HCT116 (cell line): ENCODE data around the gene ARIH2. TPM values are rescaled to one million over a fixed set of nuclear protein-coding genes. Genes with fewer than 3 reads are reported as not detected.

Source experiments
- ATAC-seq: fragments of 200-7000 bp; cut with Tn5 transposase; 2 replicates; pipeline ENCODE4 v1.9.1; 2020; ENCODE audit warnings: mild to moderate bottlenecking, moderate library complexity
- BruUV-seq: library from RNA; stranded (reverse); fragments of 400-500 nt; replicated peaks from 2 replicates; lab custom pipeline; 2021; lab: Mats Ljungman, UMichigan
- CTCF ChIA-PET: fragments of 300-600 bp; sonication (Branson Sonifier 250); formaldehyde crosslinking; loops from one replicate; lab custom pipeline; 2021; ENCODE audit warnings: antibody characterized with exemption; lab: Charles Lee
- POLR2A ChIA-PET: fragments of 300-600, 350-600 bp; sonication (Branson Sonifier 250); formaldehyde crosslinking; loops from one replicate; lab custom pipeline; 2021; ENCODE audit warnings: antibody characterized with exemption; lab: Charles Lee
- RAD21 ChIA-PET, 2 experiments: fragments of 300-600 bp; sonication (Branson Sonifier 250); formaldehyde crosslinking; loops; one replicate each; lab custom pipeline; 2023; ENCODE audit warnings: low total read pairs in 2 of 2; ENCODE audit not compliant: uncharacterized antibody in 2 of 2, unreplicated experiment in 2 of 2, low non-redundant PET in 1 of 2; lab: Charles Lee
- DNase-seq: peaks from one replicate; pipeline ENCODE4 v3.0.0-alpha.2; 2010; ENCODE audit warnings: low read depth, low spot score
- H2AFZ ChIP-seq: fragments of 200-600 bp; shearing (Covaris generic), sonication (generic); 2 replicates; pipeline ENCODE4 v1.6.1; 2017; ENCODE audit warnings: low read depth, mixed run types, mixed read lengths, antibody characterized with exemption, low read length; ENCODE audit not compliant: poor library complexity, severe bottlenecking
- H3K27ac ChIP-seq: 2 replicates; pipeline ENCODE4 v1.5.1; 2012; ENCODE audit warnings: low read depth, low read length
- H3K27me3 ChIP-seq: fragments of 200-600 bp; sonication (generic); 2 replicates; pipeline ENCODE4 v1.6.1; 2016; ENCODE audit warnings: mixed run types, low read length, mixed read lengths; ENCODE audit not compliant: insufficient read depth
- H3K36me3 ChIP-seq, 2 experiments: fragments of 200-500 bp in 1 of 2; fragments of 200-600 bp in 1 of 2; sonication (Bioruptor generic) in 1 of 2; sonication (generic) in 1 of 2; 2 replicates each; pipeline versions ENCODE4 v1.5.1 to v1.6.1; 2014 to 2016; ENCODE audit warnings: low read length in 2 of 2, inconsistent platforms in 1 of 2, mixed read lengths in 1 of 2, mixed run types in 1 of 2; ENCODE audit not compliant: insufficient read depth in 2 of 2, control insufficient read depth in 1 of 2
- H3K4me1 ChIP-seq, 2 experiments: fragments of 200-600 bp in 1 of 2; sonication (generic) in 1 of 2; 2 replicates each; pipeline versions ENCODE4 v1.5.1 to v1.6.1; 2012 to 2017; ENCODE audit warnings: low read length in 2 of 2, inconsistent platforms in 1 of 2, mild to moderate bottlenecking in 1 of 2, mixed read lengths in 1 of 2, mixed run types in 1 of 2, moderate library complexity in 1 of 2; ENCODE audit not compliant: insufficient read depth in 2 of 2, control insufficient read depth in 1 of 2
- H3K4me2 ChIP-seq: fragments of 200-600 bp; sonication (generic); 2 replicates; pipeline ENCODE4 v1.6.1; 2017; ENCODE audit warnings: mixed run types, low read length, mixed read lengths
- H3K4me3 ChIP-seq, 2 experiments: fragments of 200-600 bp in 1 of 2; sonication (generic) in 1 of 2; replicated peaks in 1 of 2; 2 replicates each; pipeline ENCODE4 v1.5.1; 2011 to 2016; ENCODE audit warnings: low read length in 2 of 2, control low read depth in 1 of 2, low read depth in 1 of 2, mild to moderate bottlenecking in 1 of 2, mixed read lengths in 1 of 2, mixed run types in 1 of 2
- H3K79me2 ChIP-seq: fragments of 200-600 bp; sonication (generic); 2 replicates; pipeline ENCODE4 v1.6.1; 2017; ENCODE audit warnings: mild to moderate bottlenecking, mixed run types, low read length, moderate library complexity, mixed read lengths; ENCODE audit not compliant: insufficient read depth
- H3K9ac ChIP-seq: fragments of 200-600 bp; sonication (generic); 2 replicates; pipeline ENCODE4 v1.6.1; 2016; ENCODE audit warnings: low read length, mixed read lengths
- H3K9me2 ChIP-seq: fragments of 200-600 bp; sonication (generic), shearing (Covaris generic); 2 replicates; pipeline ENCODE4 v1.6.1; 2017; ENCODE audit warnings: mixed run types, mild to moderate bottlenecking, moderate library complexity; ENCODE audit not compliant: insufficient read depth
- H3K9me3 ChIP-seq, 2 experiments: fragments of 200-500 bp in 1 of 2; fragments of 200-600 bp in 1 of 2; sonication (Bioruptor generic) in 1 of 2; sonication (generic) in 1 of 2; 2 replicates each; pipeline ENCODE4 v1.6.1; 2014 to 2017; ENCODE audit warnings: low read length in 2 of 2, mixed read lengths in 2 of 2, inconsistent platforms in 1 of 2, low read depth in 1 of 2, mild to moderate bottlenecking in 1 of 2, mixed run types in 1 of 2, moderate library complexity in 1 of 2; ENCODE audit not compliant: control insufficient read depth in 1 of 2, insufficient read depth in 1 of 2
- H4K20me1 ChIP-seq: fragments of 200-600 bp; sonication (generic), shearing (Covaris generic); 2 replicates; pipeline ENCODE4 v1.6.1; 2017; ENCODE audit warnings: mixed run types, mild to moderate bottlenecking, moderate library complexity; ENCODE audit not compliant: insufficient read depth
- ATF3 ChIP-seq: IDR thresholded peaks from 2 replicates; pipeline ENCODE4 v1.6.1; 2012
- CBX3 ChIP-seq: IDR thresholded peaks from 2 replicates; pipeline ENCODE4 v1.6.1; 2012; ENCODE audit warnings: low read depth
- EZH2phosphoT487 ChIP-seq: fragments of 200-600 bp; IDR thresholded peaks from 2 replicates; pipeline ENCODE4 v1.6.1; 2018; ENCODE audit warnings: antibody characterized with exemption, borderline replicate concordance
- POLR2AphosphoS5 ChIP-seq: IDR thresholded peaks from 2 replicates; pipeline ENCODE4 v1.6.1; 2011; ENCODE audit warnings: mild to moderate bottlenecking, low read depth, low read length, moderate library complexity
- RAD21 ChIP-seq: IDR thresholded peaks from 2 replicates; pipeline ENCODE4 v1.6.1; 2012; ENCODE audit warnings: low read depth, mild to moderate bottlenecking
- SIN3A ChIP-seq: IDR thresholded peaks from 2 replicates; pipeline ENCODE4 v1.6.1; 2012; ENCODE audit warnings: low read depth
- SRF ChIP-seq: IDR thresholded peaks from 2 replicates; pipeline ENCODE4 v1.6.1; 2012; ENCODE audit warnings: low read depth
- TCF7L2 ChIP-seq: IDR thresholded peaks from 2 replicates; pipeline ENCODE4 v1.7.0; 2011; ENCODE audit warnings: borderline replicate concordance, inconsistent platforms; ENCODE audit not compliant: insufficient read depth, insufficient read length; ENCODE audit errors: extremely low read depth
- intact Hi-C: fragments of 100-400 bp; cut with micrococcal nuclease; formaldehyde crosslinking; loops from 2 replicates; pipeline ENCODE4 v1.10.0; 2022
- total RNA-seq: library from RNA; stranded (reverse); gene quantifications from one replicate; pipeline ENCODE4 v1.2.1, GENCODE V29; 2021; ENCODE audit not compliant: unreplicated experiment

Gene ARIH2
- total RNA-seq, 1 experiment from 2014 or later = 105 TPM

GRCh38 chr3:48997102-48997635 is 78.5 kb downstream of the ARIH2 start:
- TF ChIP-seq SRF = no peak
- TF ChIP-seq SIN3A = no peak
- no peak for TF ChIP-seq POLR2AphosphoS5
- TF ChIP-seq ATF3 = no peak
- no peak for TF ChIP-seq EZH2phosphoT487
- no peak for DNase-seq
- no peak overlapping the region for H2AFZ ChIP-seq
- peaks cover 23% of the 10 kb centered on the region for H3K79me2 ChIP-seq
- BruUV-seq = no TSS peak
- no peaks in the 10 kb centered on the region for H3K27me3 ChIP-seq
- H3K4me3 ChIP-seq = no peak overlapping the region
- H3K9me2 ChIP-seq = no peaks in the 10 kb centered on the region
- CTCF ChIA-PET = interaction anchor here (1.4 kb wide), 1 partner anchor 9 kb away, joined by 5 read pairs; no protein-coding TSS in a partner anchor
- peak; percentile 20; the same call in 1 of the 2 replicates for ATAC-seq
- H3K4me2 ChIP-seq = no peak overlapping the region
- no peaks in the 10 kb centered on the region for H3K9me3 ChIP-seq
- H3K36me3 ChIP-seq = peaks cover 3 to 6% of the 10 kb centered on the region in 2 experiments; a peak in 2 of 4 replicates
- H3K4me1 ChIP-seq = no peaks in the 10 kb centered on the region; a peak in 1 of 4 replicates
- H4K20me1 ChIP-seq = no peaks in the 10 kb centered on the region
- H3K9ac ChIP-seq = no peak overlapping the region
- intact Hi-C loops = no loop called here
- no peak overlapping the region for H3K27ac ChIP-seq
- RAD21 ChIA-PET = no interaction called here
- POLR2A ChIA-PET = no interaction called here

- no peak overlapping the region for H3K27ac ChIP-seq
- no peak overlapping the region for H3K4me2 ChIP-seq
- peaks cover 17% of the 10 kb centered on the region; the same call in 1 of the 2 replicates for H3K79me2 ChIP-seq
- no peak for DNase-seq
- no peaks in the 10 kb centered on the region for H3K9me2 ChIP-seq
- TF ChIP-seq CBX3 (no peak), RAD21 (no peak), TCF7L2 (no peak)
- TF ChIP-seq, all 23 proteins: peak for 0
- Histone ChIP-seq H3K9me3 (no peaks in the 10 kb centered on the region), H3K4me3 (no peak overlapping the region), H4K20me1 (no peaks in the 10 kb centered on the region), H3K36me3 (peaks cover 3 to 6% of the 10 kb centered on the region in 2 experiments; a peak in 2 of 4 replicates), H2AFZ (no peak overlapping the region), H3K27me3 (no peaks in the 10 kb centered on the region), H3K9ac (no peak overlapping the region), H3K4me1 (no peaks in the 10 kb centered on the region; a peak in 1 of 4 replicates)
- POLR2A ChIA-PET = no interaction called here
- CTCF ChIA-PET = no interaction called here
- RAD21 ChIA-PET = no interaction called here
- intact Hi-C loops = no loop called here
- ATAC-seq = no peak
- no TSS peak for BruUV-seq
These were observed 79.3 kb downstream of the ARIH2 start for GRCh38 chr3:48997714-48998637.
